Activated T-helper 2 cell treated with anti-CD3 and anti-CD28 coated beads, Interferon-gamma antibody, Interleukin-2, Interleukin-4, amounts not matched to agents 10 μg/mL and 5 μg/mL and 100 μg/mL, durations not matched to agents 14 hours and 24 hours and 36 hours (primary cell): ENCODE results near the gene SOD3. TPM values are rescaled to one million over a fixed set of nuclear protein-coding genes. Genes with fewer than 3 reads are reported as not detected.

ENCODE experiments used
- DNase-seq: peaks from one replicate; pipeline ENCODE4 v3.0.0; 2021; ENCODE audit warnings: low spot score
- H3K27ac Mint-ChIP-seq: one replicate; pipeline ENCODE4 v1.8.0; 2021; ENCODE audit warnings: mixed read lengths
- H3K27me3 Mint-ChIP-seq: one replicate; pipeline ENCODE4 v1.8.0; 2021; ENCODE audit warnings: low read depth, mixed read lengths
- H3K36me3 Mint-ChIP-seq: one replicate; pipeline ENCODE4 v1.8.0; 2021; ENCODE audit warnings: low read depth, mixed read lengths
- H3K4me1 Mint-ChIP-seq: one replicate; pipeline ENCODE4 v1.8.0; 2021; ENCODE audit warnings: low read depth, mixed read lengths
- H3K4me3 Mint-ChIP-seq: one replicate; pipeline ENCODE4 v1.8.0; 2021; ENCODE audit warnings: low read depth, mild to moderate bottlenecking, moderate library complexity, mixed read lengths
- H3K9me3 Mint-ChIP-seq: one replicate; pipeline ENCODE4 v1.8.0; 2021; ENCODE audit warnings: mixed read lengths
- intact Hi-C: fragments of 100-400 bp; cut with micrococcal nuclease; formaldehyde crosslinking; loops from one replicate; pipeline ENCODE4 v1.15.1; 2023
- total RNA-seq: library from RNA; stranded (reverse); gene quantifications from 2 replicates; pipeline ENCODE4 v1.2.3, GENCODE V29; 2022

SOD3 gene
- total RNA-seq, 1 donor from 2014 or later: not detected

- Mint-ChIP-seq H3K27ac (no peak overlapping the region), H3K4me1 (no peaks in the 10 kb centered on the region), H3K36me3 (no peaks in the 10 kb centered on the region), H3K27me3 (no peaks in the 10 kb centered on the region), H3K4me3 (no peak overlapping the region), H3K9me3 (no peaks in the 10 kb centered on the region)
- DNase-seq: no peak
- intact Hi-C loops: no loop called here
Observed at GRCh38 chr4:24810871-24811631, 15.7 kb downstream of the SOD3 start.

GRCh38 chr4:24813732-24814131, 18.4 kb downstream of the SOD3 start:
- no peak for DNase-seq
- no peaks in the 10 kb centered on the region for H3K36me3 Mint-ChIP-seq
- H3K4me1 Mint-ChIP-seq: no peaks in the 10 kb centered on the region
- H3K27ac Mint-ChIP-seq: no peak overlapping the region
- no peak overlapping the region for H3K4me3 Mint-ChIP-seq
- intact Hi-C loops: no loop called here
- no peaks in the 10 kb centered on the region for H3K27me3 Mint-ChIP-seq
- H3K9me3 Mint-ChIP-seq: no peaks in the 10 kb centered on the region

DNA sequence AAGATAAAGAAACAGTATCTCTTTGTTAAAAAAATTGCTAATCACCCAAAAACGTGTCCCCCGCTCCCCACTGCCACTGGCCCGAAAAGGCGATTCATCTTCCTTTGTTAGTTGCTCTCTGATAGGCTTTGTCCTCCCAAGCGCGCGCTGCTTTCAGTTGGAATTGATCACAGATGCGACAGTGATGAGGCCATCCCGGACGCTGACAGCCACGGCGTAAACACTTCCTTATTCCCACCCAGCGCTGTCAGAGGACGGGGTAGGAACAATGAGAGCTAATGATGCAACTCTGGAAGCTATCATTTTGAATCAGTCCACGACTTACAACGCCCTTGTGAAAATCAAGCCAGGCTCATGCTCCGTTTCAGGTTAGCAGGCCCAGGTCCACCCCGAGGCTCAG, 21.4 kb downstream of the SOD3 start:
- H3K4me3 Mint-ChIP-seq: no peak overlapping the region
- no peaks in the 10 kb centered on the region for H3K4me1 Mint-ChIP-seq

GRCh38 chr4:24820541-24820940, 25.2 kb downstream of the SOD3 start:
- DNase-seq: no peak
- no peaks in the 10 kb centered on the region for H3K9me3 Mint-ChIP-seq
- no peaks in the 10 kb centered on the region for H3K36me3 Mint-ChIP-seq
- H3K4me1 Mint-ChIP-seq: no peaks in the 10 kb centered on the region
- no peak overlapping the region for H3K27ac Mint-ChIP-seq
- no peaks in the 10 kb centered on the region for H3K27me3 Mint-ChIP-seq
- intact Hi-C loops: no loop called here
- H3K4me3 Mint-ChIP-seq: no peak overlapping the region

More for the DNA sequence above, 21.4 kb downstream of the SOD3 start:
- H3K27me3 Mint-ChIP-seq: no peaks in the 10 kb centered on the region
- no peak for DNase-seq
- H3K9me3 Mint-ChIP-seq: no peaks in the 10 kb centered on the region
- H3K27ac Mint-ChIP-seq: no peak overlapping the region
- intact Hi-C loops: no loop called here
- H3K36me3 Mint-ChIP-seq: no peaks in the 10 kb centered on the region

DNA sequence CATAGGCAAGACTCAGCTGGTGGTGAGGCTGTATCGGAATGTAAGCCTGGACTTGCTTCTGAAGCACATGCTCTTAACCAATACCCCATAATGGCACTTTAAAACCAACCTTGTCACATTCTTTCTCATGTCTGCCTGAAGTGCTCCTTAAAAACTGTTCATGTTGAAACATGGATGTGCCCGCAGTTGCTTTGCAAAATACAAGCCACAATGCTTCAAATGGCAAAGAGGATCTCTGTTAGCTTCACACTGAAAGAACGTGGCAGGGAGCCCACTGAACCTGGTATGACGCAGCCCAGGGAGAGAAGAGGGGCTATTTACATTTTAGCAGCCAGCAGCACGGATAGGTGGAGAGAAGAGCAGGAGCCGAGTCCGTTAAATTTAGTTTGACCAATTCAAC, 29.3 kb downstream of the SOD3 start:
- H3K4me3 Mint-ChIP-seq: no peak overlapping the region
- H3K4me1 Mint-ChIP-seq: no peaks in the 10 kb centered on the region
- H3K27ac Mint-ChIP-seq: no peak overlapping the region
- intact Hi-C loops: no loop called here
- no peaks in the 10 kb centered on the region for H3K27me3 Mint-ChIP-seq
- no peaks in the 10 kb centered on the region for H3K36me3 Mint-ChIP-seq
- no peak for DNase-seq
- H3K9me3 Mint-ChIP-seq: no peaks in the 10 kb centered on the region

DNA sequence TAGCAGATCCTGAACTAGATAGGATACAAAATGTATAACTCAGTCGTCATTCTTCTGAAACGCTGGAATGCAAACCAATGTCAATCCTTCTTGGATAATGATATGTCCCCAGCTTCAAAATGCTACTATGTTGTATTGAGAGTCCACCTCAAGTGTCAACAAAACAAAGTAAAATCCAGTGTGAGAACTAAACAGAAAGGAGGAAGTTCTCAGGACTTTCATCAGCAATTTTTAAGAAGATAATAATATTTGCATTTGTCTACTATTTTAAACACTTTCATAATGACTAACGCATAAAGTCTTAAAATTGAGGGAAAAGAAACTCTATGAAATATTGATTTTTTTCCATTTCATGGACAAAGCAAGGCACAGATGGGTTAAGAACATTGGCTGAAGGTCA, 36.3 kb downstream of the SOD3 start:
- Mint-ChIP-seq H3K27me3 (no peaks in the 10 kb centered on the region), H3K36me3 (no peaks in the 10 kb centered on the region), H3K27ac (no peak overlapping the region), H3K4me1 (no peaks in the 10 kb centered on the region), H3K9me3 (no peaks in the 10 kb centered on the region), H3K4me3 (no peak overlapping the region)
- DNase-seq: no peak
- intact Hi-C loops: no loop called here

GRCh38 chr4:24835696-24836095, 40.3 kb downstream of the SOD3 start:
- H3K9me3 Mint-ChIP-seq: no peaks in the 10 kb centered on the region
- H3K4me3 Mint-ChIP-seq: no peak overlapping the region
- H3K27ac Mint-ChIP-seq: no peak overlapping the region
- H3K36me3 Mint-ChIP-seq: no peaks in the 10 kb centered on the region
- intact Hi-C loops: no loop called here
- DNase-seq: no peak
- no peaks in the 10 kb centered on the region for H3K27me3 Mint-ChIP-seq
- no peaks in the 10 kb centered on the region for H3K4me1 Mint-ChIP-seq

DNA sequence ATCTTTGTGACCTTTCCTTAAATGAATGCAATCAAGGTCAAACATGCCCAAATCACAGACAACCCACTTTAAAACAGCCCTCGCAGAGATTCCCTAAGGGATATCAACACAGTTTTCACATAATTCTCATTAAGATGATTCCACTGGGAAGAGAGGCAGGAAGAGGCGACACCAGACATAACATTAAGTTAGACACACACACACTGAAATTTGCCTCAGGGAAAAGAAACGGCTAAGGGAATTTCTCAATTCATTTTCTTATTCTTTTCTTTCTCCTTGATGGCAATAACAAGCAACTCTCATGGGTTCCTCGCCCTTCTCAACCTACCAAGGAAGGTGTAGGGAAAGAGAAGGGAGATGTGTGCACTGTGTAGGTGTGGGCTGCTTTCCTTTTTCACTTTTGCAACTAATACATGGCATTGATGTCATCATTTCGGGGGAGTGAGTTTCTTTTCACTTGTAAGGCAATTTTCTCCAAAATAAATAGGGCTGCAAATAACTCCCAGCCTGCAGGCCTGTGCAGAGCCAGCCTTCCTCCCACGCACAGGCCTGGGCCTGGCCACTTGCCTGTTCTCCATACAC, 41.4 kb downstream of the SOD3 start:
- no peak overlapping the region for H3K4me3 Mint-ChIP-seq
- H3K27ac Mint-ChIP-seq: no peak overlapping the region
- H3K4me1 Mint-ChIP-seq: no peaks in the 10 kb centered on the region
- H3K36me3 Mint-ChIP-seq: no peaks in the 10 kb centered on the region
- H3K27me3 Mint-ChIP-seq: no peaks in the 10 kb centered on the region
- no peak for DNase-seq
- no peaks in the 10 kb centered on the region for H3K9me3 Mint-ChIP-seq
- intact Hi-C loops: no loop called here

GRCh38 chr4:24837336-24837735, 42.0 kb downstream of the SOD3 start:
- no peak for DNase-seq
- intact Hi-C loops: no loop called here
- Mint-ChIP-seq H3K4me3 (no peak overlapping the region), H3K4me1 (no peaks in the 10 kb centered on the region), H3K27me3 (no peaks in the 10 kb centered on the region), H3K9me3 (no peaks in the 10 kb centered on the region), H3K27ac (no peak overlapping the region), H3K36me3 (no peaks in the 10 kb centered on the region)

DNA sequence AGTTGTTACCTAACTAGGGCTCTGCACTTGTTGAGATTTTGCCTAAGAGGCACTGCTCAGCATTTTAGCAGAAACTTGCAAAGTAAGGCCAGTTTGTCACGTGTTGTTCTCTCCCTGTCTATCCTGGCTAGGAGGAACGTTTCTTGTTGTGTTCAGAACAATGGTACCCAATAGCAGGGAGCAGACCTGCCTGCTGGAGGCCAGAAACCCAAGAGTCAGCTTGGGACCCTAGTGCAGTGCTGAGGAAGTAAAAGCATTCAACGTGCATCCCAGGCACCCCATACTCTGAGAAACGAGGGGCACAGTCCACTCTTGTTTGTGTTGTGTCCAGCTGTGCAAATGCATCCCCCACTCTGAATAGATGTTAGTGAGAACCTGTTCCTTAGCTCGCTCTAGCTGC, 42.4 kb downstream of the SOD3 start:
- intact Hi-C loops: no loop called here
- no peaks in the 10 kb centered on the region for H3K9me3 Mint-ChIP-seq
- no peak overlapping the region for H3K27ac Mint-ChIP-seq
- no peak for DNase-seq
- H3K4me3 Mint-ChIP-seq: no peak overlapping the region
- H3K36me3 Mint-ChIP-seq: no peaks in the 10 kb centered on the region
- H3K4me1 Mint-ChIP-seq: no peaks in the 10 kb centered on the region
- H3K27me3 Mint-ChIP-seq: no peaks in the 10 kb centered on the region

DNA sequence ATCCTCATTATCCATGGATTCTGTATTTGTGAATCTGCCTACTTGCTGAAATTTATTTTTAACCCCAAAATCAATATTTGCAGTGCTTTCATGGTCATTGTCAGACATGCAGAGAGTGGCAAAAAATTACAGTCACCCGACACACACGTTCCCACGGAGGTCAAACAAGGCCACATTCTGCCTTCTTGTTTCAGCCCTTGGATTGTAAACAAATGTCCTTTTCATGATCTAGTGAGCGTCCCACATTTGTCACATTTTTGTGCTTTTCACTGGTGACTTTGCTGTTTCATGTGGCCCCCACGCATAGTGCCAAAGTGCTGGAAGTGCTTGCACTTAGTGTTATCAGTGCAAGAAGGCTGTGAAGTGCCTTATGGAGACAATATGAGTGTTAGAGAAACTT, 45.0 kb downstream of the SOD3 start:
- intact Hi-C loops: no loop called here
- Mint-ChIP-seq H3K4me1 (no peaks in the 10 kb centered on the region), H3K27me3 (no peaks in the 10 kb centered on the region)

DNA sequence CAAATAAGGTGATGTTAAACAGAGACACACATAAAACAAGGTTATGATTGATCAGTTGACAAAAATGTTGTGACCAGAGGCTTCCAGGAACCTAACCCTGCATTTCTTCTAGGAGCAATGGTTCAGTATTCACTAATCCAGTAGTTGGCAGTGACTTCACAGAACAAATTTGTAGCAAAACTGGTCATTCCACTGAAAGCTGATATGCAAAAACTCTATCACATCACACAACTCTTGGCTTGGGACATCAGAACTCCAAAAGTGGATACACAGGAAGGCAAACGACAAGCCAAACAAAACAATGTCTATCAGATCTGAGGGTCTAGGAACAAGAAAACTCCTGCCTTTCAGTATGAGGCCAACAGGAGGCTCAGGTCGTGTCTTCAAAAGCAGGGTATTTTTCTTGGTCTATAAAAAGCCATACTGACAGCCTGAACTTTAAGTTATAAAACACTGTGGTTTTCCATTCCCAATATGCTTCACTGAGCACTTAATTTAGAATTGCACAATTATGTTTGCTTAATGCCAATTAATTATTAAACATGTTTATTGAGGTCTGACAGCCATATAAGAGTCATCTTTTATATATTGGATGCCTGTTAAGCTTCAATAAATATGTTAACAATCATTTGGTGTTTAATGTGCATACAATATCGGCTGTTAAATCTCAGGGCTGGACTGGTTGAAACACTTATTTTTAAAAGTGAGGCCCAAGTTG, 45.6 kb downstream of the SOD3 start:
- intact Hi-C loops: no loop called here
- no peak overlapping the region for H3K27ac Mint-ChIP-seq
- no peak for DNase-seq
- H3K36me3 Mint-ChIP-seq: no peaks in the 10 kb centered on the region
- no peaks in the 10 kb centered on the region for H3K27me3 Mint-ChIP-seq
- no peaks in the 10 kb centered on the region for H3K9me3 Mint-ChIP-seq
- no peaks in the 10 kb centered on the region for H3K4me1 Mint-ChIP-seq
- H3K4me3 Mint-ChIP-seq: no peak overlapping the region

More for the DNA sequence above, 45.0 kb downstream of the SOD3 start:
- no peaks in the 10 kb centered on the region for H3K36me3 Mint-ChIP-seq
- H3K9me3 Mint-ChIP-seq: no peaks in the 10 kb centered on the region
- no peak for DNase-seq
- H3K4me3 Mint-ChIP-seq: no peak overlapping the region
- no peak overlapping the region for H3K27ac Mint-ChIP-seq

GRCh38 chr4:24842356-24842755, 47.0 kb downstream of the SOD3 start:
- DNase-seq: no peak
- H3K36me3 Mint-ChIP-seq: no peaks in the 10 kb centered on the region
- no peak overlapping the region for H3K4me3 Mint-ChIP-seq
- H3K27ac Mint-ChIP-seq: no peak overlapping the region
- intact Hi-C loops: no loop called here
- H3K4me1 Mint-ChIP-seq: no peaks in the 10 kb centered on the region
- H3K27me3 Mint-ChIP-seq: no peaks in the 10 kb centered on the region
- H3K9me3 Mint-ChIP-seq: no peaks in the 10 kb centered on the region
